GM19035 (cell line): ENCODE data around the gene GAP43.
"Not testable (repeated sequence)": the region's sequence is repeated elsewhere in the genome, so short reads cannot be mapped to it uniquely, and the experiment has no call there.

ENCODE experiments used
- ATAC-seq: cut with Tn5 transposase; IDR thresholded peaks from one replicate; pipeline ENCODE4 v1.9.1; 2021; ENCODE audit not compliant: unreplicated experiment

The GAP43 gene

DNA sequence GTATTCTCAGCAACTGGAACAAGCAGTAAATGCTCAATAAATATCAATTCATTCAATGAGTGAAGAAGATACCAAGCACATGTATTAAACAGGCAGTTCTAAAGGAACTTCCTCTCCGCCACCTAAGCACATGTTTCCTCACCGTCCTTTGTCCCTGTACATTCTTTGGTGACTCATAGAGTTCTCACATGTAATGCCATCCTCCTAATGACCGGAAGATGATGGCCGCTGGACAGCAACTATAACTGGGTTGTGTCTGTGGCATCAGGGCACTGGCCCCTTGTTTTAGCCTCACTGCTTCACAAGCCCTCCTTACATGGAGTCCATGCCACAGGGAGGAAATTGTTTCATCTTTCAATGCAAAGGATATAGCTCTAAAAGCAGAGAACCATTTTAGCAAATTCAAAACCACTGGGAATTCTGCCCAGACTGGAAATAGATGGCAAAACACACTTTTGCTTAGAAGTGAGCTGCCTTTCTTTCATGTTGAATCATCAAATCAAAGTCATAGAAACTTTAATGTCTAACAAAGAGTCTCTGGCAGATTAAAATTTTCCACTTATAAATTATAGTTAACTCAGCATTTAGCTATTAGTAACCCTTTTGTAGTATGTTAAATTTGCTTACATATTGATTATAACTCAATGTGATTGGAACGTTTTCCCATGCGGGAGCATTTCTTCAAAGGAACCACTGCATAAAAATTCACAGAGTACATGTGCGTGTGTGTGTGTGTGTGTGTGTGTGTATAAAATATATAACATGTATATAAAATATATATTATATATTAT is 74.1 kb downstream of the GAP43 start:
- no peak for ATAC-seq

DNA sequence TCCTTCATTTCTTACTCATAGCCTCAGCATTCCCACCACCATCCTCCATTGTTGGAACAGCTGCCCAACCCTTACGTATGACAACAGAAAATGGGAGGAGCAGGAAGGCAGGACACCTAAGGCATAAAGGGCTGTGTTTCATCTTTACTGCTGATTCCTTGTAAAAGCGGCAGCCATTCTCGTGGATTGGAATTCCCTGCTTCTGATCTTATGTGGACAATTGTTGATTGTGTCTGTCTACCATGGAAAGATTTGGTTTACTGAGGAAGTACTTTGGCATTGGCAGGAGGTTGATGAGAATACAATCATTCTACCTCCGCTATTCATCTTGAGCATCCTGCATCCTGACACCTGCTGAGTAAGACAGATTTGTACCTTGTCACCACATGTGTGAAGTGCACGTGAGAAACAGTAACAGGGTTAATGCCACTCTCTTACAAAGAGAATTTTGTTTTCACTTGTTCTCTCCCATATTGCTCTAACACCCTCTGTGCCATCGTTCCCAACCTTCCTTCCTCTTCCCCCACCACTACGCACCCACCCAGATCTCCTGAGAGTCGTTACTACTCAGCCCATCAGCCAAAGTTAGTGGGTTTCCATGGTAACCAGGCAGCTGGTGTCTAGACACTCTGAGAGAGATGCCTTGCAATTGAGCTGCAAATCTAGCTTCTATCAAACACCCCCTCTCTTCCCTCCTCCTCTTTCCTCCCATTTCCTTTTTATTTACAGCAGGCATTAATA is 75.7 kb downstream of the GAP43 start:
- no peak for ATAC-seq

DNA sequence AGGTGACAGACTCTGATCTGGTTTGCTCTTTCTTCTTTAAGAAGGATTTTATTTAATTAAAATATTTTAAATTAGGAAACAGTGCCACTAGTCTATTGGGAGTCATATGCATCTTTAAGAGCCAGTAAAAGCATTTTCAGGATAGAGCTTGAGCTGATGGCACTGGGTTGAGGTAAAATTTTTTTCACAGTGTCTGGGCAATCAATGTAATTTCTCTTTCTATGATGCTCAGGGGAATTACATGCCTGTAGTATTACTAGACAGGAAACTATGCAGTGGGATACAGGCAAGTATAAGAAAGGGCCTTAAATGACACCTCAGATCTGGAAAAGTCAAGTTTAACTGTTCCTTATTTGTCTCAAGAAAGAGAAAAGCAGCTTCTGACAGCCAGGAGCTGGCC is 76.4 kb downstream of the GAP43 start:
- ATAC-seq = no peak

DNA sequence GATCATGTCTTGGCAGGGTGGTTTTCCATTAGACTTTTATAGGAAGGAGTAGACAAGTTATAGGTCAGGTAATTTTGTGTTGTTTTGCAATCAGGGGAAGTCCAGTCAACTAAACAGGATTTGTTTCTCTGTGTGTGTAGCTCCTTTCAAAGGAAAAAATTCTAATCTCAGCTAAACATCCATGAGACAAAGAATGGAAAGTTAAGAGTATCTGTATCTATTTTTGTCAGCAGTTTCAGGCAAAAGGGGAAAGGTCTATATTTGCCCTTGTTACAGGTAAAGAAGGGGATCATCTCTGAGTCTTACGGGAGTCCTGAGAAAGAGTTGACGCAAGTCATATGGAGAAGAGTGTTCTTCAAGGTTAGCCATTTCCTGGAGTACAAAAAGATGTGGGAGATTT is 79.3 kb downstream of the GAP43 start:
- ATAC-seq = no peak

DNA sequence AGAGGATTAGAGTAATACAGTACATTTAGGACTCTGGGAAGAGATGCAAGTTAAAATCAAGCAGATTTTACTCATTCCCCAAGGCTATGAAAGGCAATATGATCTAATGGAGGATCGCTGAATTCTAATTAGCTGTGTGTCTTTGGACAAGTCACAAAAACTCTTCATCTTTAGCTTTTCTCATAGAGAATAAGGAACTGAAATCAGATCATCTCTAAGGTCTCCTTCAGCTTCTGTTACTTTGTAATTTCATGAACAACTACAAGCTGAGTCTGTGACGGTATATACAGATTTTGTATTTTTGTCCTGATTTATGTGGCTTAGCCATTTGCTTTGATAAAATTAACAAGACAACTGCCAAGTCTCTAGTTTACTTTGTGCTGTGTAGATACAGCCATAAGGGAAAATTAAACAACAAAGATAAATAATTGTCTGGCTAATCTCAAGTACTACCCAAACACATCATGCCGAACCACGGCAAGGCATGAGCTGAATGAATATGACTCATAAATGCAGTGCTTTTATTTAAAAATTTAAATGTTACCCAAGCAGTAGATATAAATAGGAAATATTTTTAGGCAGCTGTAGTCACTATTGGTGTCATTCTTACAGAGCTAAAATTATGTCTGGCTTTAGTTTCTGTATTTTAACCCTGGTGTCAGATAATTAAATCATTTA is 81.5 kb downstream of the GAP43 start:
- no peak for ATAC-seq

DNA sequence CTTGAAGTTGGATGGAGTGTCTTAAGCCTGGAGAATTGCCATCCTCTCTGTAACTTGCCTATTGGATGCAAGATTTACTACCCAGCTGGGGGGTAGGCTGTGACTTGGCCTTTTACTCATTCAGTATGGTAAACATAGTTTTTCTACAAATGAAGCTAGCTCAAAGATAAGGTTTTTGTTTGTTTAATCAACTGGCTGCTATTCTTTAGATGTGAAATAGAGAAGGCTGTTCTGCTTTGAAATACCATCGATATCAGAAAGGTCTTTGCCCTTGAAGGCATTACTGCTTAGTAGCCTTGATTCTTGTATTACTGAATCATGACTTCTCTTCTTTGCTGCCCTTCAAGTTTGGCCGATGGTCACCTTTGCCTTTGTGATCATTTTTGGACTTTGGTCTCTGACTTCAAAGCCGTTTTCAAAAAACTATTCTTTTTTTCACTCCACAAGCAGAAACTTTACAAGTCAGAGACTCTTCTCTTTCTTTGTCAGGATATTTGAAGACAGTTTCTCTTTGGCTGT is 83.1 kb downstream of the GAP43 start:
- ATAC-seq = no peak

DNA sequence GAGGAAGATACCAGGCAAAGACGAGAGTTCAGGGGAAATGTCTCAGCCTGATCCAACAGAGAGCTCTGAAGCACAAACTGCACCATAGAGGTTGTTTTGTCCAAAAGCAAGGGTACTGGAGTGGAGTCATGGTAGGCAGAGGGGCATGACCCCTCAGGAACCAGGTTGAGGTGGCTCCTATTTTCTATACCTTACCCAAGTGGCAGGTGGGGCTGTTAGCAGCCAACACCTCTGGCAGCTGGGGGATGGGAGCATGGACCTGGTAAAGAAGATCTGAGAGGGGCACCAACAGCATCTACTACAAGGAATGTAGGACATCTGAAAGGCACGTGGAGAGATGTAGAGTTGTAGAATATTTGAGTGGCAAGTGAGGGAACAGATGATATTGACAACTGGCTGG is 85.2 kb downstream of the GAP43 start:
- no peak for ATAC-seq

DNA sequence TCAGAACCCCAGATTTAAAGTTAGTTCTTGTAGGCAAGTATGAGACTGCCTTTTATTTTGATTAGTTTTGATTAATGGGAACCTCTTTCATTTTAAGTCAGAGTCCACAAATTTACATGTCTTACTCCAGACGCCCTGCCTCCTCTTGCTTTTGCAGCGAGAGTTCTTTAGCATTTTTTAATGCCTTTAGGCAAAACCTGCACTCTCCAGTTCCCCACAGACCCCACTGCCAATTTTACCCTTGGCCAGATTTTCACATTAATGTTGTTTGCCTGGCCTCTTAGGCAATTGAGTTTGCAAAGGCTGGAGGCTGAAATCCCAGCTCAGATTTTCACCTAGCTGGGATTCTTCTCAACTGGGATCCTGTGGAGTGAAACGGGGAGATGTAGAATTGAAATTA is 85.8 kb downstream of the GAP43 start:
- no peak for ATAC-seq

DNA sequence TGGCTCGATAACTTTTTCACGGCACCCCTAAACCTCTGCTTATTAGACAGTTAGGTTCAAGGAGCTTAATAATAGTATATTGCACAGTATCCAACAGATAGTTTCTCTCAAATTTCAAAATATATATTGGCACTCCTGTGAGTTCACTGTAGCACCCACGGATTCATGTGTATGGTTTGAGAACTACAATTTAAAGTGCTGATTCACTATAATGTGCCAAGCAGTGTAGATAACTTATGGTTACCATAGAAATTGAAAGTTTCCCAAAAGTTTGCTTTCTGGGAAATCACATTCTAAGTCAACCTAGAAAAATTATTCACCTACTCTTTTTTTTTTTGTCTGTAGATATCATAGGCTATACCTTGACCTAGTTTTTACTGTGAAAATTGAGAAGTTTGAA is 86.6 kb downstream of the GAP43 start:
- no peak for ATAC-seq

DNA sequence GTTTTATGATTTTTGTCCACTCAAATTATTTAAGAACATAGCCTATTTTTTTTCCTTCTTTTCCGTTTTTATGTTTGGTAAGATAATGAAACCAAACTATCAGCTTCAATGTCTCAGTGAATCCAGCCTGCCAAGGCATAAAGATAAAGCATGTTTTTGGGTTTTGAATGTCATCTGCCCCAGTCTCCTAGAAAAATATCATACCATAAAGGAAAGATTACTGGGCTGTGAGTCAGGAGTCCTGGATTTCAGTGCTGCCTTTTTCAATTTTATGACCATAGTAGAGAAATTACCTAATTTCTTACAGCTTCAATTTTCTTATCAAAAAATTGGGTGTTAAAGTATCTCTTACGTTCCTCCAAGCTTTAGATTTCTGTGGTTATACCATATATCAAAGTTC is 87.5 kb downstream of the GAP43 start:
- ATAC-seq = no peak

DNA sequence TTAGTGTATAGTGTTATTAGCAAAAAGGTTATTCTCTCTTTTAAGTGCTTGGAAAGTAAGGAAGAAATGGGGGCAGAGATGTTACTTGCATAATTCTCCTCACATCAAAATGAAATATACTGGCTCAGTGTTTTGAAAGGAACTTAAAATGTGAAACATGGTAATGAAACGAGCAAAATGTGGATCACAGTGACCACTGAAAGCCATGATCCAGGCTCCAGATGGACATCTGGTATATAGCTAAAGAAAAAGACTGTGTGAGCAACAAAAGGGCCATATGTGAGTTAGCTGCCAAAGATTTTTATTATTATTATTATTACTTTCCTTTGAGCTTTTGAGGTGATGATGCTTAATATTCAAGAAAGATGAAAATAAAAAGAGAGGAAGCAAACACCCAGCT is 89.6 kb downstream of the GAP43 start:
- ATAC-seq = no peak

DNA sequence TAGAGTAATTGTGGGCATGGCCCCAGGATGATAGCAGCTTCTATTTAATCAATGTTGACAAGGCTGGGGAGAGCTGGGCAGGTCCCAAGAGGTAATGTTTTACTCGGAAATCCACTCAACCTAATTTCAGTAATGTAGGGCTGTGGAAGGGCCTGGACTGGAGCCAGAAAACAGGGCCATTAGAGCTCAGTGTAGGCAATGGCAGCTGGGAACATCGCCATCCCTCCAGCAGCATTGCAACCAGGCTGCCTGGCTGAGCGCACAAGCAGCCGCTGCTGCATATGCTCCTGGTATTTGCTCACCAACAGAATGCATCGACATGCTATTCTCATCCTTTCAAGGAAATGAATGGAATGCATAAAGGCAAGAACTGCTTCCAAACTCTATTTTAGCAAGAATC is 90.0 kb downstream of the GAP43 start:
- ATAC-seq = no peak

DNA sequence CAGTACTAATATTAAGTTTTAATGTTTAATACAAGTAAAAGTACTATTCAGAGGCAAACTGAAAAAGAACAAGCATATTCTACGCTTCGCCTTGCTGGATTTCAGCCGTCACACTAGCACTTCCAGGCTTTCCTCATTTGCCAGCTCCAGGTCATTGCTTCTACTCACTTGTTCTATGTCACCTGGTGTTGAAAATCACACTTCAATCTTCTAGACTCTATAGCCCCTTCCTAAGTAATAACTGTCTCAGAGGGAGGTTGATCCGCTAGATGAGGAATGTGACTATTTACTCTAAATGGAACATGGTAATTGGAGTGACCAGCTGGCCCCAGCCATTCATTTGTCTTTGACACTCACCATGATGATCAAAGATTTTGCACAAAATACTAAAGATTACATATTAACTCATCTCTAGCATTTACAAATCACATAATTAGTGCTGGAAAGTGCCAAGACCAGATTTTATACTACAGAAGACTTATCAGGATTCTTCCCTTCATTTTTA is 92.0 kb downstream of the GAP43 start:
- no peak for ATAC-seq

DNA sequence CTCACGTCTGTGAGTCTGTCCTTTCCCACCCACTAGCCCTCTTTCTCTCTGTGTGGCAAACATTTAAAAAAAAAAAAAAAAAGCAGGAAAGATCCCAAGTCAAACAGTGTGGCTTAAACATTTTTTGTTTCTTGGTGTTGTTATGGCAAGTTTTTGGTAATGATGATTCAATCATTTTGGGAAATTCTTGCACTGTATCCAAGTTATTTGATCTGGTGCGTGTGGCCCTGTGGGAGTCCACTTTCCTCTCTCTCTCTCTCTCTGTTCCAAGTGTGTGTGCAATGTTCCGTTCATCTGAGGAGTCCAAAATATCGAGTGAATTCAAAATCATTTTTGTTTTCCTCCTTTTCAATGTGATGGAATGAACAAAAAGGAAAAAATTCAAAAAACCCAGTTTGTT is 97.7 kb downstream of the GAP43 start:
- ATAC-seq = no peak

DNA sequence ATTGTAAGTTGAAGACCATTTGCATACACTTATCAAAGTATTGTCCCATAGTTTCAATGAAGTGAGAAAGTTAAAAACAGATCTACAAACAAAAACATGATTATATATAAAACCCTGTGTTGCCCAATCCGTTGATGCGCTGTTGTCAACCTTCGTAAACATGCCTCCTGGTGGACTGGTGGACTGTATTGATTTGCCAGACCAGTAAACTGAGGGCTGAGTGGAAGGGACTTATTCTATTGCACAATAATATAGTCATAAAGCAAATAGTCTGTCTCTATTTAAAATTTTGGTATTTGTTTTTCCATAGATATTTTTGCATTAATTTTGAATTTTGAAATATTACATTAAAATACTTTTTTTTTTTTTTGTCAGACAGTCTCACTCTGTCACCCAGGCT is 102.5 kb downstream of the GAP43 start:
- no peak for ATAC-seq

DNA sequence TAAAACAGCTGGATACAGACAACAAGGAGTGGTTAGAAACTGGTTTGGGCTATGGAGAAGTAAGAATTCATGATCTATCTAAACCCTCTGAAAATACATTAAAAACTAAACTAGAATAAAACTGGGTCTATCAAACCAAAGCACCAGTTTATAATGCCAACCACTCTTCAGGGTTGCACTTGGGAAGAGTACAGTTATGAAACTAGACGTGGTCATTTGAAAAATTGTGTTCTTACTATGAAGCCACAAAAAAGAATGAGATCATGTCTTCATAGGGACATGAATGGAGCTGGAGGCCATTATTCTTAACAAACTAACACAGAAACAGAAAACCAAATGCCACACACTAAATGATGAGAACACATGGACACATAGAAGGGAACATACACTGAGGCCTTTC is 103.8 kb downstream of the GAP43 start:
- no peak for ATAC-seq

DNA sequence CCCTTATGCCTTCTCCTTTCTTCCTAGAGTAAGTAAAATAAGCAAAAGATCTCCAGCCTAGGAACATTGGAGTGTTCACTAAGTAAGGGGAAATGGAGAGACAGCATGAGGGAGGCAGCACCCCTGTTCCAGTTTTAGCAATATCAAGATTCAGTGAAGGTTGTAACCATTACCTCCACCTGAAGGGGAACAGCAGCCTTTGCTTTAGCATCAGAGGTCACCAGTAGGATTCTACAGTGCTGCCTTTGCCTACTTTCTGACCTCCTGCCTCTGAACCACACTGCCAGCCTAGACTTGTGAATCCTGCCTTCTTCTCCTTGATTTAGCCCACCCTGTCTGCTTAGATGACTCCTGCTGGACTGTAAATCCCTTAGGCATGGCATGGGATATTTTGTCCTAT is 104.7 kb downstream of the GAP43 start:
- ATAC-seq = no peak

DNA sequence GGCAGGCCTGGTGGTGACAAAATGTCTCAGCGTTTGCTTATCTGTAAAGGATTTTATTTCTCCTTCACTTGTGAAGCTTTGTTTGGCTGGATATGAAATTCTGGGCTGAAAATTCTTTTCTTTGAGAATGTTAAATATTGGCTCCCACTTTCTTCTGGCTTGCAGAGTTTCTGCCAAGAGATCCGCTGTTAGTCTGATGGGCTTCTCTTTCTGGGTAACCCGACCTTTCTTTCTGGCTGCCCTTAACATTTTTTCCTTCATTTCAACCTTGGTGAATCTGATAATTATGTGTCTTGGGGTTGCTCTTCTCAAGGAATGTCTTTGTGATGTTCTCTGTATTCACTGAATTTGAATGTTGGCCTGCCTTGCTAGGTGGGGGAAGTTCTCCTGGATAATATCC is 113.0 kb downstream of the GAP43 start:
- not testable (repeated sequence) for ATAC-seq

DNA sequence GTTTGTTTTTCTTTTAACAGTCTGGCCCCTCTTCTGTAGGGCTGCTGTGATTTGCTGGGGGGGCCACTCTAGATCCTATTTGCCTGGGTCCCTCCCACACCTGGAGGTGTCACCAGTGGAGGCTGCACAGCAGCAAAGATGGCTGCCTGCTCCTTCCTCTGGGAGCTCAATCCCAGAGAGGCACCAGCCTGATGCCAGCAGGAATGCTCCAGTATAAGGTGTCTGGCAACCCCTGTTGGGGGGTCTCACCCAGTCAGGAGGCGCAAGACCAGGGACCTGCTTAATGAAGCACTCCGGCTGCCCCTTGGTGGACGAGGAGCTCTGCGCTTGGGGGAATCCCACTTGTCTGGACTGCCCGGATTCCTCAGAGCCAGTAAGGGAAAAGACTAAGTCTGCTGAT is 118.3 kb downstream of the GAP43 start:
- ATAC-seq = no peak

DNA sequence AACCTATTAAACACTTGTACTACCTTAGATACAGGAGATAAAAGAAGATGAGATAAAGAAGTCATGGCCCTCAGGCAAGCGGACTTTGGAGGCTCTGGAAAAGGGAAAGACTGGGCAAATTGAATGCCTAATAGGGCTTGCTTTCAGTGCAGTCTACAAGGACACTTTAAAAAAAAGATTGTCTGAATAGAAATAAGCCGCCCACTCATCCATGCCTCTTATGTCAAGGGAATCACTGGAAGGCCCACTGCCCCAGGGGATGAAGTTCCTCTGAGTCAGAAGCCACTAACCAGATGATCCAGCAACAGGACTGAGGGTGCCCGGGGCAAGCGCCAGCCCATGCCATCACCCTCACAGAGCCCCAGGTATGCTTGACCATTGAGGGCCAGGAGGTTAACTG is 121.2 kb downstream of the GAP43 start:
- ATAC-seq = not testable (repeated sequence)

DNA sequence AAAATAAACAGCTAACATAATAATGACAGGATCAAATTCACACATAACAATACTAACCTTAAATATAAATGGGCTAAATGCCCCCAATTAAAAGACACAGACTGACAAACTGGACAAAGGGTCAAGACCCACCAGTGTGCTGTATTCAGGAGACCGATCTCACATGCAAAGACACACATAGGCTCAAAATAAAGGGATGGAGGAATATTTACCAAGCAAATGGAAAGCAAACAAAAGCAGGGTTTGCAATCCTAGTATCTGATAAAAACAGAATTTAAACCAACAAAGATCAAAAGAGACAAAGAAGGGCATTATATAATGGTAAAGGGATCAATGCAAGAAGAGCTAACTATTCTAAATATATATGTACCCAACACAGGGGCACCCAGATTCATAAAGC is 129.7 kb downstream of the GAP43 start:
- not testable (repeated sequence) for ATAC-seq
